GM12878 (cell line): ENCODE measurements around the gene MAP4K4. TPM values are rescaled to one million over a fixed set of nuclear protein-coding genes. Genes with fewer than 3 reads are reported as not detected.

Source experiments
- ATAC-seq: fragments of 200-7000 bp; cut with Tn5 transposase; 3 replicates; pipeline ENCODE4 v1.9.1; 2020; ENCODE audit warnings: mild to moderate bottlenecking, moderate library complexity
- BruUV-seq: library from RNA; stranded (reverse); fragments of 400-500 nt; replicated peaks from 2 replicates; lab custom pipeline; 2021; lab: Mats Ljungman, UMichigan
- CTCF ChIA-PET: fragments of 300-600 bp; sonication (Branson Sonifier 250); formaldehyde crosslinking; extraction: SDS; loops from one replicate; lab custom pipeline; 2021; ENCODE audit warnings: inconsistent platforms; lab: Yijun Ruan, JAX
- POLR2A ChIA-PET: fragments of 350-600 bp; formaldehyde crosslinking; extraction: SDS; loops from one replicate; lab custom pipeline; 2021; ENCODE audit warnings: inconsistent platforms; lab: Charles Lee
- RAD21 ChIA-PET: fragments of 300-600 bp; sonication (Branson Sonifier 250); formaldehyde crosslinking; loops from one replicate; lab custom pipeline; 2023; ENCODE audit warnings: antibody characterized with exemption; ENCODE audit not compliant: unreplicated experiment; lab: Charles Lee
- SMC1A ChIA-PET: fragments of 300-600 bp; sonication (Branson Sonifier 250); formaldehyde crosslinking; loops from one replicate; lab custom pipeline; 2023; ENCODE audit not compliant: unreplicated experiment, uncharacterized antibody; lab: Charles Lee
- DNase-seq: peaks from one replicate; pipeline ENCODE4 v3.0.0-alpha.2; 2011; ENCODE audit warnings: low read depth, low spot score
- FAIRE-seq: peaks from 3 replicates; lab custom pipeline; 2011; peaks lifted over from hg19 to GRCh38; lab: Jason Lieb, UNC
- H2AFZ ChIP-seq: 2 replicates; pipeline ENCODE4 v1.6.0; 2011; ENCODE audit warnings: low read depth, low read length, control low read depth; ENCODE audit not compliant: control insufficient read depth
- H3K27ac ChIP-seq: 2 replicates; pipeline ENCODE4 v1.5.1; 2011; ENCODE audit warnings: control low read depth; ENCODE audit not compliant: control insufficient read depth, insufficient read depth
- H3K27me3 ChIP-seq, 2 experiments: replicated peaks in 1 of 2; 2 replicates each; pipeline versions ENCODE4 v1.6.0 to v1.6.1; 2011; ENCODE audit warnings: low read length in 1 of 2; ENCODE audit not compliant: control insufficient read depth in 2 of 2, insufficient read depth in 2 of 2
- H3K36me3 ChIP-seq, 2 experiments: 2 replicates each; pipeline ENCODE4 v1.5.1; 2011; ENCODE audit warnings: low read length in 1 of 2; ENCODE audit not compliant: control insufficient read depth in 2 of 2, insufficient read depth in 2 of 2
- H3K4me1 ChIP-seq: 2 replicates; pipeline ENCODE4 v1.6.1; 2011; ENCODE audit warnings: mild to moderate bottlenecking, low read length, moderate library complexity, mixed read lengths; ENCODE audit not compliant: control insufficient read depth, insufficient read depth
- H3K4me2 ChIP-seq: 2 replicates; pipeline ENCODE4 v1.6.0; 2011; ENCODE audit warnings: control low read depth; ENCODE audit not compliant: control insufficient read depth, insufficient read depth
- H3K4me3 ChIP-seq: fragments of 200-600 bp; sonication (generic); 2 replicates; pipeline ENCODE4 v1.5.1; 2016
- H3K79me2 ChIP-seq: 2 replicates; pipeline ENCODE4 v1.6.0; 2011; ENCODE audit warnings: low read length; ENCODE audit not compliant: control insufficient read depth, insufficient read depth
- H3K9ac ChIP-seq: 2 replicates; pipeline ENCODE4 v1.8.0; 2011; ENCODE audit warnings: low read length, control low read depth, mixed read lengths; ENCODE audit not compliant: control insufficient read depth, insufficient read depth
- H3K9me3 ChIP-seq: replicated peaks from 3 replicates; pipeline ENCODE4 v1.5.1; 2011; ENCODE audit warnings: mild to moderate bottlenecking, low read length; ENCODE audit not compliant: control insufficient read depth, insufficient read depth
- H4K20me1 ChIP-seq: 2 replicates; pipeline ENCODE4 v1.6.0; 2011; ENCODE audit not compliant: control insufficient read depth, insufficient read depth
- BHLHE40 ChIP-seq, 2 experiments: fragments of 450-650 bp in 1 of 2; IDR thresholded peaks; 2 replicates each; pipeline ENCODE4 v1.6.1; 2011 to 2017; ENCODE audit warnings: low read depth in 2 of 2, borderline replicate concordance in 1 of 2, improper control_type of control experiment in 1 of 2, low read length in 1 of 2, mild to moderate bottlenecking in 1 of 2
- SPI1 ChIP-seq: IDR thresholded peaks from 2 replicates; pipeline ENCODE4 v1.6.1; 2011; ENCODE audit warnings: low read depth, mild to moderate bottlenecking, low read length, moderate library complexity, borderline replicate concordance; ENCODE audit not compliant: insufficient read depth
- TARDBP ChIP-seq: IDR thresholded peaks from 2 replicates; pipeline ENCODE4 v1.6.1; 2016; ENCODE audit warnings: borderline replicate concordance
- TCF12 ChIP-seq: IDR thresholded peaks from 2 replicates; pipeline ENCODE4 v1.6.1; 2011; ENCODE audit warnings: low read depth, mild to moderate bottlenecking, low read length
- ZNF24 ChIP-seq: fragments of 450-650 bp; IDR thresholded peaks from 2 replicates; pipeline ENCODE4 v1.6.1; 2017; ENCODE audit warnings: antibody characterized with exemption, mild to moderate bottlenecking
- WGBS: methylation state at CpG from one replicate; pipeline ENCODE4 v1.1.6; 2016; ENCODE audit warnings: low lambda C conversion rate; ENCODE audit not compliant: insufficient replicate concordance, insufficient coverage; ENCODE audit errors: missing lambda C conversion rate; 5-methylcytosine and 5-hydroxymethylcytosine counted together
- in situ Hi-C: fragments of 300-500 bp; cut with MboI; formaldehyde crosslinking; loops from 9 replicates; pipeline ENCODE4 v1.14.3; 2018; ENCODE audit warnings: mixed read lengths
- intact Hi-C: fragments of 100-400 bp; cut with micrococcal nuclease; formaldehyde crosslinking; loops from one replicate; pipeline ENCODE4 v1.14.2; 2022; ENCODE audit not compliant: unreplicated experiment
- polyA plus RNA-seq, 11 experiments: library from polyadenylated mRNA; depleted of rRNA in 4 of 11; unstranded in 6 of 11; stranded (reverse) in 5 of 11; fragments of >200 nt; fragmentation: Nextera tagmentation in 4 of 11; fragmentation: Illumina TruSeq in 1 of 11; extraction: Ambion mirVana in 4 of 11; extraction: Trizol in 1 of 11; gene quantifications; 1 replicate in 1 of 11; 2 replicates in 10 of 11; pipeline versions ENCODE4 v1.2.1 to v1.2.3, GENCODE V29; 2011 to 2016; ENCODE audit warnings: inconsistent platforms in 2 of 11, missing spikeins in 2 of 11, low read depth in 1 of 11
- total RNA-seq, 4 experiments: library from RNA; depleted of rRNA in 3 of 4; stranded (reverse); fragments of >200 nt in 3 of 4; fragmentation: Illumina TruSeq in 1 of 4; extraction: Trizol in 1 of 4; gene quantifications; 2 replicates each; pipeline versions ENCODE4 v1.2.1 to v1.2.3, GENCODE V29; 2013 to 2021
- TF ChIP-seq, protein P1 (sequence below): IDR thresholded peaks from 2 replicates; pipeline ENCODE4 v1.6.1; 2012; ENCODE audit warnings: improper control_type of control experiment, low read depth, low read length; ENCODE audit not compliant: insufficient replicate concordance

MAP4K4 gene
- total and polyA plus RNA-seq, 10 of the 15 experiments (the other 5 are each of a cell fraction or from before 2014, with no cell fraction given) = 1.9 to 50.4 (median 9.7) TPM

DNA sequence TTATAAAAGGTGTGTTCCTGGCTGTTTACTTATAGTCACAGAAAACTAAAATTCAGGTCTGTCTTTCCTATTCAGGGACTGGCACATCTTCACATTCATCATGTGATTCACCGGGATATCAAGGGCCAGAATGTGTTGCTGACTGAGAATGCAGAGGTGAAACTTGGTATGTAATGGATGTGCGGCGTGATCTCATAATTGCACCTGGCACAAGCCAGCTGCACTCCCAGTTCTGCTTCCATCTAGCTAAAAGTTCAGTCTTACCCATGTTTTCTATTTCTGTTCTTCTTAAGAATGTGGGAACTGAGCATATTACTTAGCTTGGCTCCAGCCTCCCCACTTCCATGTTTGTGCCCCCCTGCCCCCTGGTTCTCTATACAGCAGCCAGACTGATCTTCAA lies 131.9 kb downstream of the MAP4K4 start:
- H3K36me3 ChIP-seq = peaks cover 0 to 4% of the 10 kb centered on the region in 2 experiments; a peak in 1 of 4 replicates
- no peaks in the 10 kb centered on the region for H4K20me1 ChIP-seq
- TF ChIP-seq, protein P1, sequence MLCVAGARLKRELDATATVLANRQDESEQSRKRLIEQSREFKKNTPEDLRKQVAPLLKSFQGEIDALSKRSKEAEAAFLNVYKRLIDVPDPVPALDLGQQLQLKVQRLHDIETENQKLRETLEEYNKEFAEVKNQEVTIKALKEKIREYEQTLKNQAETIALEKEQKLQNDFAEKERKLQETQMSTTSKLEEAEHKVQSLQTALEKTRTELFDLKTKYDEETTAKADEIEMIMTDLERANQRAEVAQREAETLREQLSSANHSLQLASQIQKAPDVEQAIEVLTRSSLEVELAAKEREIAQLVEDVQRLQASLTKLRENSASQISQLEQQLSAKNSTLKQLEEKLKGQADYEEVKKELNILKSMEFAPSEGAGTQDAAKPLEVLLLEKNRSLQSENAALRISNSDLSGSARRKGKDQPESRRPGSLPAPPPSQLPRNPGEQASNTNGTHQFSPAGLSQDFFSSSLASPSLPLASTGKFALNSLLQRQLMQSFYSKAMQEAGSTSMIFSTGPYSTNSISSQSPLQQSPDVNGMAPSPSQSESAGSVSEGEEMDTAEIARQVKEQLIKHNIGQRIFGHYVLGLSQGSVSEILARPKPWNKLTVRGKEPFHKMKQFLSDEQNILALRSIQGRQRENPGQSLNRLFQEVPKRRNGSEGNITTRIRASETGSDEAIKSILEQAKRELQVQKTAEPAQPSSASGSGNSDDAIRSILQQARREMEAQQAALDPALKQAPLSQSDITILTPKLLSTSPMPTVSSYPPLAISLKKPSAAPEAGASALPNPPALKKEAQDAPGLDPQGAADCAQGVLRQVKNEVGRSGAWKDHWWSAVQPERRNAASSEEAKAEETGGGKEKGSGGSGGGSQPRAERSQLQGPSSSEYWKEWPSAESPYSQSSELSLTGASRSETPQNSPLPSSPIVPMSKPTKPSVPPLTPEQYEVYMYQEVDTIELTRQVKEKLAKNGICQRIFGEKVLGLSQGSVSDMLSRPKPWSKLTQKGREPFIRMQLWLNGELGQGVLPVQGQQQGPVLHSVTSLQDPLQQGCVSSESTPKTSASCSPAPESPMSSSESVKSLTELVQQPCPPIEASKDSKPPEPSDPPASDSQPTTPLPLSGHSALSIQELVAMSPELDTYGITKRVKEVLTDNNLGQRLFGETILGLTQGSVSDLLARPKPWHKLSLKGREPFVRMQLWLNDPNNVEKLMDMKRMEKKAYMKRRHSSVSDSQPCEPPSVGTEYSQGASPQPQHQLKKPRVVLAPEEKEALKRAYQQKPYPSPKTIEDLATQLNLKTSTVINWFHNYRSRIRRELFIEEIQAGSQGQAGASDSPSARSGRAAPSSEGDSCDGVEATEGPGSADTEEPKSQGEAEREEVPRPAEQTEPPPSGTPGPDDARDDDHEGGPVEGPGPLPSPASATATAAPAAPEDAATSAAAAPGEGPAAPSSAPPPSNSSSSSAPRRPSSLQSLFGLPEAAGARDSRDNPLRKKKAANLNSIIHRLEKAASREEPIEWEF = no peak
- no peak for TF ChIP-seq TARDBP
- 0 out of 4 replicates have a peak, but pooled peaks of 1 of the 2 experiments have one; percentile 9 for TF ChIP-seq BHLHE40 (IDR thresholded peaks at IDR 0.05; ENCODE audit: borderline replicate concordance in 1 of 2, low read depth in 2 of 2, low read length in 1 of 2)
- no peak for TF ChIP-seq ZNF24
- peak; percentile 34; the same call in 1 of the 2 replicates for TF ChIP-seq SPI1
- TF ChIP-seq TCF12 = peak; percentile 61; the same call in 1 of the 2 replicates

More for the DNA sequence above, 131.9 kb downstream of the MAP4K4 start:
- H2AFZ ChIP-seq = no peak overlapping the region
- ChIA-PET SMC1A (interaction anchor here (0.7 to 9.9 kb wide), 14 partner anchors 13 to 614 kb away, joined by 3 to 102 read pairs (median 6); no protein-coding TSS in a partner anchor), POLR2A (interaction anchor here (0.5 to 1.5 kb wide), 3 partner anchors 20 to 175 kb away, joined by 3 to 5 read pairs (median 4); no protein-coding TSS in a partner anchor), RAD21 (interaction anchor here (0.7 to 4.3 kb wide), 8 partner anchors 49 to 607 kb away, joined by 3 to 23 read pairs (median 5); no protein-coding TSS in a partner anchor), CTCF (interaction anchor here (0.7 to 11.7 kb wide), 14 partner anchors 11 to 615 kb away, joined by 3 to 204 read pairs (median 4); no protein-coding TSS in a partner anchor)
- H3K27ac ChIP-seq = no peak overlapping the region
- H3K27me3 ChIP-seq = no peaks in the 10 kb centered on the region
- DNase-seq (no peak), ATAC-seq (0 out of 3 replicates have a peak, but pooled peaks have one; percentile 2), FAIRE-seq (no peak)
- no peak overlapping the region for H3K9ac ChIP-seq
- H3K9me3 ChIP-seq = no peaks in the 10 kb centered on the region
- H3K79me2 ChIP-seq = no peaks in the 10 kb centered on the region
- no TSS peak for BruUV-seq
- peaks cover 6% of the 10 kb centered on the region for H3K4me1 ChIP-seq
- in situ Hi-C loops = loop anchor here (10.0 kb wide), 1 partner anchor 485 kb away; no protein-coding TSS in a partner anchor
- H3K4me3 ChIP-seq = no peak overlapping the region
- intact Hi-C loops = no loop called here
- WGBS = 93% methylated on average over 3 of the region's 3 CpGs
- H3K4me2 ChIP-seq = no peak overlapping the region
